WTC11 (cell line): ENCODE results near the gene PBRM1.

Source experiments
- AR ChIP-seq: fragments of 250-450 bp; sonication (Bioruptor Pico); IDR thresholded peaks from 2 replicates; pipeline ENCODE4 v1.9.0; 2021; ENCODE audit warnings: mild to moderate bottlenecking
- CREB1 ChIP-seq: sonication (generic); formaldehyde crosslinking; IDR thresholded peaks from 2 replicates; pipeline ENCODE4 v1.8.0; 2023; ENCODE audit warnings: mild to moderate bottlenecking, missing genetic modification reagents
- CTCF ChIP-seq: fragments of 200-600 bp; IDR thresholded peaks from 2 replicates; pipeline ENCODE4 v1.8.0; 2022; ENCODE audit warnings: antibody characterized with exemption
- FOXP4 ChIP-seq: sonication (generic); formaldehyde crosslinking; IDR thresholded peaks from 2 replicates; pipeline ENCODE4 v1.8.0; 2022; ENCODE audit warnings: mild to moderate bottlenecking, missing genetic modification reagents
- HMGXB4 ChIP-seq: sonication (generic); formaldehyde crosslinking; IDR thresholded peaks from 2 replicates; pipeline ENCODE4 v1.8.1; 2023; ENCODE audit warnings: mild to moderate bottlenecking, moderate library complexity, missing genetic modification reagents
- MAX ChIP-seq: sonication (generic); formaldehyde crosslinking; IDR thresholded peaks from 2 replicates; pipeline ENCODE4 v1.8.0; 2022; ENCODE audit warnings: mild to moderate bottlenecking, missing genetic modification reagents
- PREB ChIP-seq: sonication (generic); formaldehyde crosslinking; IDR thresholded peaks from 2 replicates; pipeline ENCODE4 v1.8.1; 2022; ENCODE audit warnings: mild to moderate bottlenecking, missing genetic modification reagents, moderate library complexity, borderline replicate concordance
- RELA ChIP-seq: sonication (generic); formaldehyde crosslinking; IDR thresholded peaks from 2 replicates; pipeline ENCODE4 v1.8.1; 2022; ENCODE audit warnings: missing genetic modification reagents, mild to moderate bottlenecking, borderline replicate concordance
- SMAD3 ChIP-seq: sonication (generic); formaldehyde crosslinking; IDR thresholded peaks from 2 replicates; pipeline ENCODE4 v1.8.0; 2022; ENCODE audit warnings: missing genetic modification reagents, mild to moderate bottlenecking, borderline replicate concordance
- TEAD1 ChIP-seq: sonication (generic); formaldehyde crosslinking; IDR thresholded peaks from 2 replicates; pipeline ENCODE4 v1.8.0; 2022; ENCODE audit warnings: mild to moderate bottlenecking, missing genetic modification reagents
- ZBTB43 ChIP-seq: sonication (generic); formaldehyde crosslinking; IDR thresholded peaks from 2 replicates; pipeline ENCODE4 v1.8.1; 2023; ENCODE audit warnings: mild to moderate bottlenecking, missing genetic modification reagents

DNA sequence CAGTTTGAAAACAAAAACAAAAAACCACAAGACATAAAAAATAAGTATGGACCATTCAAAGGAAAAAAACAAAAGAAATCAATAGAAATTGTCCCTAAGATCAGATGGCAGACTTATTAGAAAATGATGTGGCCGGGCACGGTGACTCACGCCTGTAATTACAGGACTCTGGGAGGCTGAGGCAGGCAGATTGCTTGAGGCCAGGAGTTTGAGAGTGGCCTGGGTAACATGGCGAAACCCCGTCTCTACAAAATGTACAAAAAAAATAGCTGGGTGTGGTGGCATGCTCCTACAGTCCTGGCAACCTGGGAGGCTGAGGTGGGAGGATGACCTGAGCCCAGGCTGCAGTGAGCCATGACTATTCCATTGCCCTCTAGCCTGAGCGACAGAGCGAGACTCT is 36.8 kb upstream of the PBRM1 start:
- no peak for TF ChIP-seq MAX (CRISPR knock-in tag)
- TF ChIP-seq CTCF: no peak
- TF ChIP-seq PREB (CRISPR knock-in tag): no peak
- TF ChIP-seq SMAD3 (CRISPR knock-in tag): no peak
- TF ChIP-seq ZBTB43 (CRISPR knock-in tag): no peak
- no peak for TF ChIP-seq RELA
- no peak for TF ChIP-seq TEAD1
- no peak for TF ChIP-seq FOXP4 (CRISPR knock-in tag)
- TF ChIP-seq CREB1 (CRISPR knock-in tag): no peak
- TF ChIP-seq AR (CRISPR knock-in tag): no peak
- no peak for TF ChIP-seq HMGXB4 (CRISPR knock-in tag)
